Keratinocyte (primary cell): ENCODE data around the gene FAIM. TPM values are rescaled to one million over a fixed set of nuclear protein-coding genes. Genes with fewer than 3 reads are reported as not detected.

Experiments used
- DNase-seq: peaks from one replicate; pipeline ENCODE4 v3.0.0-alpha.2; 2011; ENCODE audit warnings: low read depth, missing footprints, low spot score
- FAIRE-seq: peaks from 2 replicates; lab custom pipeline; 2011; peaks lifted over from hg19 to GRCh38; lab: Jason Lieb, UNC
- H2AFZ ChIP-seq: 2 replicates; pipeline ENCODE4 v1.6.0; 2012; ENCODE audit warnings: low read length, control low read depth, inconsistent platforms; ENCODE audit not compliant: control insufficient read depth
- H3K27ac ChIP-seq: 2 replicates; pipeline ENCODE4 v1.5.1; 2011; ENCODE audit warnings: low read length; ENCODE audit not compliant: control insufficient read depth, insufficient read depth
- H3K27me3 ChIP-seq: 3 replicates; pipeline ENCODE4 v1.6.0; 2011; ENCODE audit warnings: low read length; ENCODE audit not compliant: control insufficient read depth, insufficient read depth; ENCODE audit errors: extremely low read depth
- H3K36me3 ChIP-seq, 2 experiments: 2 replicates in 1 of 2; 3 replicates in 1 of 2; pipeline ENCODE4 v1.5.1; 2011; ENCODE audit warnings: low read length in 2 of 2, mild to moderate bottlenecking in 1 of 2; ENCODE audit not compliant: control insufficient read depth in 2 of 2, insufficient read depth in 2 of 2; ENCODE audit errors: extremely low read depth in 1 of 2
- H3K4me1 ChIP-seq: 3 replicates; pipeline ENCODE4 v1.5.1; 2011; ENCODE audit warnings: low read length; ENCODE audit not compliant: control insufficient read depth, insufficient read depth; ENCODE audit errors: extremely low read depth
- H3K4me2 ChIP-seq: 3 replicates; pipeline ENCODE4 v1.6.0; 2011; ENCODE audit warnings: low read depth, low read length; ENCODE audit not compliant: control insufficient read depth, insufficient read depth; ENCODE audit errors: extremely low read depth
- H3K4me3 ChIP-seq, 3 experiments: fragments of 200-600 bp in 1 of 3; sonication (generic) in 1 of 3; 2 replicates in 2 of 3; 3 replicates in 1 of 3; pipeline ENCODE4 v1.5.1; 2011 to 2016; ENCODE audit warnings: low read length in 3 of 3, mild to moderate bottlenecking in 3 of 3, control low read depth in 2 of 3, inconsistent platforms in 1 of 3, low read depth in 1 of 3, mixed read lengths in 1 of 3, mixed run types in 1 of 3, moderate library complexity in 1 of 3; ENCODE audit not compliant: control insufficient read depth in 2 of 3, insufficient read depth in 2 of 3; ENCODE audit errors: extremely low read depth in 1 of 3
- H3K79me2 ChIP-seq: 2 replicates; pipeline ENCODE4 v1.6.0; 2012; ENCODE audit warnings: low read length; ENCODE audit not compliant: control insufficient read depth, insufficient read depth
- H3K9ac ChIP-seq: 3 replicates; pipeline ENCODE4 v1.6.0; 2011; ENCODE audit warnings: low read length; ENCODE audit not compliant: control insufficient read depth, insufficient read depth; ENCODE audit errors: extremely low read depth
- H3K9me1 ChIP-seq: 3 replicates; pipeline ENCODE4 v1.6.0; 2011; ENCODE audit warnings: low read length; ENCODE audit not compliant: control insufficient read depth, insufficient read depth; ENCODE audit errors: extremely low read depth
- H3K9me3 ChIP-seq: 2 replicates; pipeline ENCODE4 v1.5.1; 2012; ENCODE audit warnings: low read depth, low read length; ENCODE audit not compliant: control insufficient read depth
- H4K20me1 ChIP-seq: 3 replicates; pipeline ENCODE4 v1.6.0; 2011; ENCODE audit warnings: low read length; ENCODE audit not compliant: control insufficient read depth, insufficient read depth; ENCODE audit errors: extremely low read depth
- CTCF ChIP-seq, 3 experiments: IDR thresholded peaks in 1 of 3; conservative IDR thresholded peaks in 1 of 3; optimal IDR thresholded peaks in 1 of 3; 2 replicates in 2 of 3; 3 replicates in 1 of 3; pipeline versions ENCODE3 to v1.5.1; 2011; ENCODE audit warnings: low read length in 3 of 3, mild to moderate bottlenecking in 3 of 3, moderate library complexity in 2 of 3, control low read depth in 1 of 3, inconsistent platforms in 1 of 3; ENCODE audit not compliant: insufficient read depth in 2 of 3; ENCODE audit errors: extremely low read depth in 1 of 3
- EZH2 ChIP-seq: IDR thresholded peaks from one replicate; pipeline ENCODE4 v1.6.1; 2012; ENCODE audit warnings: inconsistent platforms, mild to moderate bottlenecking, low read length, moderate library complexity
- dilution Hi-C: fragments of 300-500 bp; cut with MboI; formaldehyde crosslinking; loops from one replicate; pipeline ENCODE4 v1.7.0; 2020; ENCODE audit warnings: low sequenced_read_pairs; ENCODE audit not compliant: extremely low pct_ligation_motif_present
- polyA plus RNA-seq, 5 experiments: library from polyadenylated mRNA; depleted of rRNA in 3 of 5; stranded (reverse) in 3 of 5; stranded (forward) in 1 of 5; unstranded in 1 of 5; fragments of >200 nt; gene quantifications; 1 replicate in 1 of 5; 2 replicates in 3 of 5; 3 replicates in 1 of 5; pipeline versions ENCODE4 v1.2.1 to v1.2.3, GENCODE V29; 2011 to 2012; ENCODE audit warnings: missing spikeins in 2 of 5, low read depth in 1 of 5, low replicate concordance in 1 of 5

Gene FAIM
- polyA plus RNA-seq, 1 donor (not counting 4 experiments of a cell fraction or from before 2014, with no cell fraction given), result 6.7 TPM

GRCh38 chr3:138578961-138579574, 29.5 kb upstream of the FAIM start:
- H3K9me1 ChIP-seq, result no peaks in the 10 kb centered on the region
- no peak overlapping the region for H3K9ac ChIP-seq
- no peaks in the 10 kb centered on the region for H3K4me1 ChIP-seq
- H2AFZ ChIP-seq, result no peak overlapping the region
- no peaks in the 10 kb centered on the region for H3K9me3 ChIP-seq
- no peak overlapping the region for H3K4me3 ChIP-seq
- dilution Hi-C loops, result no loop called here
- no peaks in the 10 kb centered on the region for H3K36me3 ChIP-seq
- FAIRE-seq (no peak), DNase-seq (no peak)
- no peak for TF ChIP-seq EZH2
- TF ChIP-seq CTCF (optimal IDR thresholded peaks at IDR 0.05 in 1 of 3, IDR thresholded peaks at IDR 0.05 in 1 of 3, conservative IDR thresholded peaks at IDR 0.05 in 1 of 3; ENCODE audit: extremely low read depth in 1 of 3, insufficient read depth in 2 of 3, low read length in 3 of 3), result no peak
- H3K79me2 ChIP-seq, result no peaks in the 10 kb centered on the region
- no peak overlapping the region for H3K4me2 ChIP-seq
- H4K20me1 ChIP-seq, result no peaks in the 10 kb centered on the region
- H3K27ac ChIP-seq, result no peak overlapping the region
- no peaks in the 10 kb centered on the region for H3K27me3 ChIP-seq

- H3K9me1 ChIP-seq, result no peaks in the 10 kb centered on the region
- H3K36me3 ChIP-seq, result no peaks in the 10 kb centered on the region
- DNase-seq (no peak), FAIRE-seq (no peak)
- H3K27me3 ChIP-seq, result no peaks in the 10 kb centered on the region
- H3K4me3 ChIP-seq, result no peak overlapping the region
- no peaks in the 10 kb centered on the region for H3K79me2 ChIP-seq
- H3K27ac ChIP-seq, result no peak overlapping the region
- H3K9me3 ChIP-seq, result no peaks in the 10 kb centered on the region
- dilution Hi-C loops, result no loop called here
- no peaks in the 10 kb centered on the region for H3K4me1 ChIP-seq
- TF ChIP-seq EZH2 (no peak), CTCF (optimal IDR thresholded peaks at IDR 0.05 in 1 of 3, IDR thresholded peaks at IDR 0.05 in 1 of 3, conservative IDR thresholded peaks at IDR 0.05 in 1 of 3; ENCODE audit: extremely low read depth in 1 of 3, insufficient read depth in 2 of 3, low read length in 3 of 3) (no peak)
- H3K4me2 ChIP-seq, result no peak overlapping the region
- H3K9ac ChIP-seq, result no peak overlapping the region
- H2AFZ ChIP-seq, result no peak overlapping the region
- no peaks in the 10 kb centered on the region for H4K20me1 ChIP-seq
These were observed 21.2 kb upstream of the FAIM start for GRCh38 chr3:138587374-138587773.
